Measurements from ENCODE around the gene CEP126.
"Not testable (repeated sequence)": the region's sequence is repeated elsewhere in the genome, so short reads cannot be mapped to it uniquely, and the experiment has no call there.

CEP126 gene

GRCh38 chr11:101974255-101974654 is 59.4 kb downstream of the CEP126 start:
- no peaks in the 10 kb centered on the region for H3K27me3 ChIP-seq (ENCODE audit: control insufficient read depth in 1 of 2, insufficient read depth in 2 of 2, low read length in 2 of 2)
- peaks cover 0 to 4% of the 10 kb centered on the region in 2 donors for H3K9me3 ChIP-seq (ENCODE audit: control insufficient read depth in 1 of 2, low read length in 2 of 2)
- H3K36me3 ChIP-seq (ENCODE audit: control insufficient read depth in 1 of 2, insufficient read depth in 2 of 2, low read length in 2 of 2): no peaks in the 10 kb centered on the region
- no peak overlapping the region for H3K27ac ChIP-seq (ENCODE audit: low read depth, low read length)
- H3K4me3 ChIP-seq (ENCODE audit: low read depth in 1 of 2, low read length in 2 of 2): no peak overlapping the region
- no peaks in the 10 kb centered on the region for H3K4me1 ChIP-seq (ENCODE audit: control insufficient read depth in 1 of 2, insufficient read depth in 2 of 2, low read length in 2 of 2)
- H3K9ac ChIP-seq (ENCODE audit: low read depth in 1 of 2, low read length in 2 of 2): no peak overlapping the region

DNA sequence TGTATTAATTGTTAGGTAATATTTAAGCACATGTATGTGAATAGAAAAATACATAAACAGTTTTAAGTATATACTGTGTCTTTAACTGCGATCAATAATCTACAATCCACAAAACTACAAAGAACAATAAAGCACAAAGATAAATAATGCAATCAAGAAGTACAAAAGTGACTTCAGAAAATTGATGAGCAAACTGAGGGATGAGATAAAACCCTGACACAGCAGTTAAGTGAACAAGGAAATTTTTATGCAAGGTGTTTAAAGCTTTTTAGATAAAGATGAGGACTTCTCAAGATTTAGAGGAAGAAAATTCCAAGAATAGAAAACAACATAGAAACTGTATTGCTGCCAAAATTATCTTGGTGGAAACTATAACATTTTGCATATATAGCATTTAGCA is 60.0 kb downstream of the CEP126 start:
- no peaks in the 10 kb centered on the region for H3K27me3 ChIP-seq (ENCODE audit: control insufficient read depth in 1 of 2, insufficient read depth in 2 of 2, low read length in 2 of 2)
- no peak overlapping the region for H3K4me3 ChIP-seq (ENCODE audit: low read depth in 1 of 2, low read length in 2 of 2)
- no peak overlapping the region for H3K9ac ChIP-seq (ENCODE audit: low read depth in 1 of 2, low read length in 2 of 2)

GRCh38 chr11:101975734-101976133 is 60.9 kb downstream of the CEP126 start:
- H3K27me3 ChIP-seq (ENCODE audit: control insufficient read depth in 1 of 2, insufficient read depth in 2 of 2, low read length in 2 of 2): no peaks in the 10 kb centered on the region
- peaks cover 0 to 4% of the 10 kb centered on the region in 2 donors for H3K9me3 ChIP-seq (ENCODE audit: control insufficient read depth in 1 of 2, low read length in 2 of 2)
- H3K4me3 ChIP-seq (ENCODE audit: low read depth in 1 of 2, low read length in 2 of 2): no peak overlapping the region
- H3K4me1 ChIP-seq (ENCODE audit: control insufficient read depth in 1 of 2, insufficient read depth in 2 of 2, low read length in 2 of 2): no peaks in the 10 kb centered on the region
- H3K27ac ChIP-seq (ENCODE audit: low read depth, low read length): no peak overlapping the region
- no peak overlapping the region for H3K9ac ChIP-seq (ENCODE audit: low read depth in 1 of 2, low read length in 2 of 2)
- no peaks in the 10 kb centered on the region for H3K36me3 ChIP-seq (ENCODE audit: control insufficient read depth in 1 of 2, insufficient read depth in 2 of 2, low read length in 2 of 2)

More for the DNA sequence above, 60.0 kb downstream of the CEP126 start:
- Histone ChIP-seq H3K9me3 (ENCODE audit: control insufficient read depth in 1 of 2, low read length in 2 of 2) (peaks cover 0 to 4% of the 10 kb centered on the region in 2 donors), H3K36me3 (ENCODE audit: control insufficient read depth in 1 of 2, insufficient read depth in 2 of 2, low read length in 2 of 2) (no peaks in the 10 kb centered on the region), H3K4me1 (ENCODE audit: control insufficient read depth in 1 of 2, insufficient read depth in 2 of 2, low read length in 2 of 2) (no peaks in the 10 kb centered on the region), H3K27ac (ENCODE audit: low read depth, low read length) (no peak overlapping the region)

DNA sequence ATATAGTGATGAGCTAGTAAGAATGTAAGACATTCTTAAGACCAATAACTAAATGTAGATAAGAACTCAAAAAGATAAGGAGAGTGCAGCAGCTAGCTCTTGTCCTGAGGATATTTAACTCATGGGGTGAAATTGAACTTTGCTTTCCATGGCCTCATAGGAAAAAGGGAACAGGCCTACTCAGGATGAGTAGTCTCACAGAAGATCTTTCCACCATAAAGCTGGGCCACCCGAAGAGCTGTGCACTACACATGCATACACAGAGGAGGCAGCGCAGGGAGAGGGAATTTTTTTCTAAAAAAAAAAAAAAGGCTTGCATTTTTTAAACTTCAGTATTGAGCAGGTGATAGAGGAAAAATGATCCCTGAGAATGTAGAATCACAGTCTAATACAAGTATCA is 72.6 kb downstream of the CEP126 start:
- Histone ChIP-seq H3K4me3 (ENCODE audit: low read depth in 1 of 2, low read length in 2 of 2) (no peak overlapping the region), H3K9ac (ENCODE audit: low read depth in 1 of 2, low read length in 2 of 2) (no peak overlapping the region), H3K27me3 (ENCODE audit: control insufficient read depth in 1 of 2, insufficient read depth in 2 of 2, low read length in 2 of 2) (no peaks in the 10 kb centered on the region), H3K4me1 (ENCODE audit: control insufficient read depth in 1 of 2, insufficient read depth in 2 of 2, low read length in 2 of 2) (no peaks in the 10 kb centered on the region), H3K36me3 (ENCODE audit: control insufficient read depth in 1 of 2, insufficient read depth in 2 of 2, low read length in 2 of 2) (no peaks in the 10 kb centered on the region), H3K27ac (ENCODE audit: low read depth, low read length) (no peak overlapping the region), H3K9me3 (ENCODE audit: control insufficient read depth in 1 of 2, low read length in 2 of 2) (no peaks in the 10 kb centered on the region)

GRCh38 chr11:101993172-101993571 is 78.4 kb downstream of the CEP126 start:
- Histone ChIP-seq H3K4me1 (ENCODE audit: control insufficient read depth in 1 of 2, insufficient read depth in 2 of 2, low read length in 2 of 2) (no peaks in the 10 kb centered on the region), H3K27ac (ENCODE audit: low read depth, low read length) (no peak overlapping the region), H3K36me3 (ENCODE audit: control insufficient read depth in 1 of 2, insufficient read depth in 2 of 2, low read length in 2 of 2) (no peaks in the 10 kb centered on the region), H3K4me3 (ENCODE audit: low read depth in 1 of 2, low read length in 2 of 2) (no peak overlapping the region), H3K9me3 (ENCODE audit: control insufficient read depth in 1 of 2, low read length in 2 of 2) (no peaks in the 10 kb centered on the region), H3K27me3 (ENCODE audit: control insufficient read depth in 1 of 2, insufficient read depth in 2 of 2, low read length in 2 of 2) (no peaks in the 10 kb centered on the region), H3K9ac (ENCODE audit: low read depth in 1 of 2, low read length in 2 of 2) (no peak overlapping the region)

- H3K4me3 ChIP-seq (ENCODE audit: low read depth in 1 of 2, low read length in 2 of 2); H3K36me3 ChIP-seq (ENCODE audit: control insufficient read depth in 1 of 2, insufficient read depth in 2 of 2, low read length in 2 of 2); H3K9ac ChIP-seq (ENCODE audit: low read depth in 1 of 2, low read length in 2 of 2); H3K4me1 ChIP-seq (ENCODE audit: control insufficient read depth in 1 of 2, insufficient read depth in 2 of 2, low read length in 2 of 2); H3K9me3 ChIP-seq (ENCODE audit: control insufficient read depth in 1 of 2, low read length in 2 of 2); H3K27ac ChIP-seq (ENCODE audit: low read depth, low read length); H3K27me3 ChIP-seq (ENCODE audit: control insufficient read depth in 1 of 2, insufficient read depth in 2 of 2, low read length in 2 of 2): not testable (repeated sequence)
These were observed 79.3 kb downstream of the CEP126 start for GRCh38 chr11:101994052-101994469.

- Histone ChIP-seq H3K36me3 (ENCODE audit: control insufficient read depth in 1 of 2, insufficient read depth in 2 of 2, low read length in 2 of 2) (no peaks in the 10 kb centered on the region), H3K27ac (ENCODE audit: low read depth, low read length) (no peak overlapping the region), H3K4me1 (ENCODE audit: control insufficient read depth in 1 of 2, insufficient read depth in 2 of 2, low read length in 2 of 2) (no peaks in the 10 kb centered on the region)
These were observed 81.3 kb downstream of the CEP126 start for GRCh38 chr11:101996111-101996510.

DNA sequence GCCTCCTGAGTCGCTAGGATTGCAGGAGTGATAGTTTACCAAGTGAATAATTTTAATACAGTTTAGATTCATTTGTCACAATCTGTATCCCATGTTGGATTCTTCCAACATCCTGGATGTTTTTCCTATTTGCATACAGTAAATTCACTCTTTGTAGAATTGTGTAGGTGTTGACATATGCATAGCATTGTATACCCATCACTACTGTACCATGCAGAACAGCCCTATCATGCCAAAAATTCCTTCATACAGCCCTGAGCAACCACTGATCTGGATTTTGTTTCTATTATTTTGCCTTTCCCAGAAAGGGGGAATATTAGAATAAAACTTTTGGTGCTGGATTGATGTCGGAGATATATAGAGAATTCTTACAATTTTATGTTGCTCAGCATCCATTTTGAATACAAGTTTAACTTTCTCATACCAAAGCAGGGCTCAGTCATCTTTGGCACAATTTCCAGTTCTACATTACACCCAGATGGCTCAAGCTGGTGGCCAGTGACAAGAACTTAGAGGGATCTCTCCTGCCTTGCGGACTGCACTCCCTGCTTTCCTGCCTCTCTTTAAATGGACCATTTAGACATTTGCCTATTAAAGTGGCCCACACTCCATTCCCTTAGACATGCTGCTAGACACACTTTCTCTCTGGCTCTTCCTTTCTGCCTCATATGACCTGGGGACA is 87.0 kb downstream of the CEP126 start:
- H3K36me3 ChIP-seq (ENCODE audit: control insufficient read depth in 1 of 2, insufficient read depth in 2 of 2, low read length in 2 of 2): no peaks in the 10 kb centered on the region
- no peaks in the 10 kb centered on the region for H3K27me3 ChIP-seq (ENCODE audit: control insufficient read depth in 1 of 2, insufficient read depth in 2 of 2, low read length in 2 of 2)
- no peaks in the 10 kb centered on the region for H3K4me1 ChIP-seq (ENCODE audit: control insufficient read depth in 1 of 2, insufficient read depth in 2 of 2, low read length in 2 of 2)
- no peak overlapping the region for H3K4me3 ChIP-seq (ENCODE audit: low read depth in 1 of 2, low read length in 2 of 2)
- H3K27ac ChIP-seq (ENCODE audit: low read depth, low read length): no peak overlapping the region
- H3K9ac ChIP-seq (ENCODE audit: low read depth in 1 of 2, low read length in 2 of 2): no peak overlapping the region
- no peaks in the 10 kb centered on the region for H3K9me3 ChIP-seq (ENCODE audit: control insufficient read depth in 1 of 2, low read length in 2 of 2)

More at GRCh38 chr11:101996111-101996510, 81.3 kb downstream of the CEP126 start:
- no peaks in the 10 kb centered on the region for H3K9me3 ChIP-seq (ENCODE audit: control insufficient read depth in 1 of 2, low read length in 2 of 2)
- no peak overlapping the region for H3K4me3 ChIP-seq (ENCODE audit: low read depth in 1 of 2, low read length in 2 of 2)
- no peaks in the 10 kb centered on the region for H3K27me3 ChIP-seq (ENCODE audit: control insufficient read depth in 1 of 2, insufficient read depth in 2 of 2, low read length in 2 of 2)
- no peak overlapping the region for H3K9ac ChIP-seq (ENCODE audit: low read depth in 1 of 2, low read length in 2 of 2)

GRCh38 chr11:102004220-102004619 is 89.4 kb downstream of the CEP126 start:
- Histone ChIP-seq H3K4me1 (ENCODE audit: control insufficient read depth in 1 of 2, insufficient read depth in 2 of 2, low read length in 2 of 2) (peaks cover 0 to 4% of the 10 kb centered on the region in 2 donors), H3K9ac (ENCODE audit: low read depth in 1 of 2, low read length in 2 of 2) (no peak overlapping the region), H3K27me3 (ENCODE audit: control insufficient read depth in 1 of 2, insufficient read depth in 2 of 2, low read length in 2 of 2) (no peaks in the 10 kb centered on the region), H3K36me3 (ENCODE audit: control insufficient read depth in 1 of 2, insufficient read depth in 2 of 2, low read length in 2 of 2) (no peaks in the 10 kb centered on the region), H3K4me3 (ENCODE audit: low read depth in 1 of 2, low read length in 2 of 2) (no peak overlapping the region), H3K27ac (ENCODE audit: low read depth, low read length) (no peak overlapping the region), H3K9me3 (ENCODE audit: control insufficient read depth in 1 of 2, low read length in 2 of 2) (no peaks in the 10 kb centered on the region)

- no peaks in the 10 kb centered on the region for H3K9me3 ChIP-seq (ENCODE audit: control insufficient read depth in 1 of 2, low read length in 2 of 2)
- no peaks in the 10 kb centered on the region for H3K27me3 ChIP-seq (ENCODE audit: control insufficient read depth in 1 of 2, insufficient read depth in 2 of 2, low read length in 2 of 2)
- H3K36me3 ChIP-seq (ENCODE audit: control insufficient read depth in 1 of 2, insufficient read depth in 2 of 2, low read length in 2 of 2): no peaks in the 10 kb centered on the region
- H3K27ac ChIP-seq (ENCODE audit: low read depth, low read length): no peak overlapping the region
- no peak overlapping the region for H3K4me3 ChIP-seq (ENCODE audit: low read depth in 1 of 2, low read length in 2 of 2)
- H3K9ac ChIP-seq (ENCODE audit: low read depth in 1 of 2, low read length in 2 of 2): no peak overlapping the region
- peaks cover 0 to 4% of the 10 kb centered on the region in 2 donors for H3K4me1 ChIP-seq (ENCODE audit: control insufficient read depth in 1 of 2, insufficient read depth in 2 of 2, low read length in 2 of 2)
These were observed 90.5 kb downstream of the CEP126 start for GRCh38 chr11:102005306-102005705.
